NCI-H345 (cell line): ENCODE data around the gene PRKAA1.
"Not testable (repeated sequence)": the region's sequence is repeated elsewhere in the genome, so short reads cannot be mapped to it uniquely, and the experiment has no call there.

Source experiments
- DNase-seq: peaks from one replicate; lab custom pipeline; 2025; lab: John Stamatoyannopoulos, UW

Gene PRKAA1

GRCh38 chr5:40733434-40733833 lies 64.7 kb downstream of the PRKAA1 start:
- no peak for DNase-seq

- not testable (repeated sequence) for DNase-seq
Observed at GRCh38 chr5:40722497-40722911, 75.7 kb downstream of the PRKAA1 start.

- DNase-seq: no peak
Observed at GRCh38 chr5:40720069-40720468, 78.1 kb downstream of the PRKAA1 start.

- no peak for DNase-seq
Observed at GRCh38 chr5:40717281-40717680, 80.9 kb downstream of the PRKAA1 start.

GRCh38 chr5:40716590-40716989 lies 81.6 kb downstream of the PRKAA1 start:
- DNase-seq: no peak

- no peak for DNase-seq
Observed at GRCh38 chr5:40716000-40716399, 82.2 kb downstream of the PRKAA1 start.

- no peak for DNase-seq
Observed at GRCh38 chr5:40714001-40714400, 84.2 kb downstream of the PRKAA1 start.

- DNase-seq: not testable (repeated sequence)
Observed at GRCh38 chr5:40710575-40710974, 87.6 kb downstream of the PRKAA1 start.
